A673 (cell line): Measurements from ENCODE around the gene PGRMC2. TPM values are rescaled to one million over a fixed set of nuclear protein-coding genes. Genes with fewer than 3 reads are reported as not detected.

Experiments
- BruUV-seq: library from RNA; stranded (reverse); fragments of 400-500 nt; replicated peaks from 2 replicates; lab custom pipeline; 2021; lab: Mats Ljungman, UMichigan
- CTCF ChIA-PET: fragments of 300-600 bp; sonication (Branson Sonifier 250); formaldehyde crosslinking; loops from one replicate; lab custom pipeline; 2022; ENCODE audit warnings: antibody characterized with exemption; lab: Charles Lee
- POLR2A ChIA-PET: fragments of 300-600 bp; sonication (Branson Sonifier 250); formaldehyde crosslinking; loops from one replicate; lab custom pipeline; 2022; ENCODE audit warnings: antibody characterized with exemption; ENCODE audit not compliant: low non-redundant PET; lab: Charles Lee
- DNase-seq: peaks from one replicate; pipeline ENCODE4 v3.0.0-alpha.2; 2015; ENCODE audit warnings: low spot score
- H3K27ac ChIP-seq: fragments of 200-600 bp; sonication (generic); 2 replicates; pipeline ENCODE4 v1.5.1; 2016; ENCODE audit warnings: mixed run types, low read depth, mild to moderate bottlenecking, mixed read lengths, antibody characterized with exemption, low read length; ENCODE audit not compliant: poor library complexity, severe bottlenecking
- H3K27me3 ChIP-seq: fragments of 200-600 bp; sonication (generic); replicated peaks from 2 replicates; pipeline ENCODE4 v1.6.1; 2017; ENCODE audit warnings: mixed run types, low read depth, mild to moderate bottlenecking, mixed read lengths, antibody characterized with exemption, low read length; ENCODE audit not compliant: insufficient read depth, poor library complexity
- H3K36me3 ChIP-seq: fragments of 200-600 bp; sonication (generic); 2 replicates; pipeline ENCODE4 v1.6.1; 2016; ENCODE audit warnings: mixed run types, mild to moderate bottlenecking, mixed read lengths, antibody characterized with exemption, low read length; ENCODE audit not compliant: insufficient read depth, poor library complexity, severe bottlenecking
- H3K4me1 ChIP-seq: fragments of 200-600 bp; sonication (generic); 2 replicates; pipeline ENCODE4 v1.6.1; 2017; ENCODE audit warnings: mixed run types, mild to moderate bottlenecking, mixed read lengths, antibody characterized with exemption, low read length; ENCODE audit not compliant: insufficient read depth, poor library complexity, severe bottlenecking
- H3K4me3 ChIP-seq: fragments of 200-600 bp; sonication (generic); 2 replicates; pipeline ENCODE4 v1.5.1; 2016; ENCODE audit warnings: low read depth, mixed run types, mild to moderate bottlenecking, mixed read lengths, low read length; ENCODE audit not compliant: poor library complexity, severe bottlenecking
- H3K9me3 ChIP-seq: fragments of 200-600 bp; sonication (generic); 2 replicates; pipeline ENCODE4 v1.6.1; 2016; ENCODE audit warnings: mixed run types, low read depth, mild to moderate bottlenecking, mixed read lengths, antibody characterized with exemption, low read length; ENCODE audit not compliant: poor library complexity, severe bottlenecking
- EZH2 ChIP-seq: fragments of 200-600 bp; sonication (generic); IDR thresholded peaks from 2 replicates; pipeline ENCODE4 v1.6.1; 2017; ENCODE audit warnings: borderline replicate concordance, low read depth, mild to moderate bottlenecking, mixed read lengths, antibody characterized with exemption, low read length; ENCODE audit not compliant: poor library complexity, severe bottlenecking
- intact Hi-C: fragments of 100-400 bp; cut with micrococcal nuclease; formaldehyde crosslinking; loops from one replicate; pipeline ENCODE4 v1.10.0; 2022; ENCODE audit not compliant: unreplicated experiment
- total RNA-seq: library from RNA; stranded (reverse); gene quantifications from 2 replicates; pipeline ENCODE4 v1.2.3, GENCODE V29; 2021
- TF ChIP-seq, protein P1 (sequence below): fragments of 300-800, 200-600 bp; sonication (generic); conservative IDR thresholded peaks from 2 replicates; pipeline ENCODE4 v1.5.1; 2017; ENCODE audit warnings: low read depth, mild to moderate bottlenecking, antibody characterized with exemption, low read length, moderate library complexity, mixed read lengths

The PGRMC2 gene
- total RNA-seq, 1 experiment from 2014 or later = 51.7 TPM

DNA sequence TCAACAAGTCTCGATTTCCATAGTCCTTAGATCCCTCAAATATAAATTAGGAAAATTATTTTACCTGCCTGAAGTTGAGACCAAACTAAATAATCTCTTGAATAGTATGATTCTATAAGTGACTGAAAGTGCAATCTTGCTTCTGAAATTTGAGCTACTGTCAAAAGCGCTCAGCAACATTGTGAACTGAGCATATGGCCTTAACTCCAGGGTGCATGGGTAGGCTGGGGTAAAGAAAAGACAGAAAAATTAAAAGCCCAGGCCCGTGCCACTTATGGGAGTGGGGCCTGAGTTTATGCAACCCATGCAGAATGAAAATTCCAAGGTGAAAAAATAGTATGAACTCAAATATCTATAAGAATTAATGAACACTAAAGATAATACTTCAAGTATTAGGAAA is 9.8 kb downstream of the PGRMC2 start:
- Histone ChIP-seq H3K27me3 (no peaks in the 10 kb centered on the region), H3K9me3 (no peaks in the 10 kb centered on the region), H3K27ac (no peak overlapping the region), H3K36me3 (peaks cover 19% of the 10 kb centered on the region), H3K4me3 (no peak overlapping the region), H3K4me1 (no peaks in the 10 kb centered on the region)
- ChIA-PET CTCF (no interaction called here), POLR2A (no interaction called here)
- no TSS peak for BruUV-seq
- intact Hi-C loops = no loop called here
- DNase-seq = no peak
- TF ChIP-seq, protein P1, sequence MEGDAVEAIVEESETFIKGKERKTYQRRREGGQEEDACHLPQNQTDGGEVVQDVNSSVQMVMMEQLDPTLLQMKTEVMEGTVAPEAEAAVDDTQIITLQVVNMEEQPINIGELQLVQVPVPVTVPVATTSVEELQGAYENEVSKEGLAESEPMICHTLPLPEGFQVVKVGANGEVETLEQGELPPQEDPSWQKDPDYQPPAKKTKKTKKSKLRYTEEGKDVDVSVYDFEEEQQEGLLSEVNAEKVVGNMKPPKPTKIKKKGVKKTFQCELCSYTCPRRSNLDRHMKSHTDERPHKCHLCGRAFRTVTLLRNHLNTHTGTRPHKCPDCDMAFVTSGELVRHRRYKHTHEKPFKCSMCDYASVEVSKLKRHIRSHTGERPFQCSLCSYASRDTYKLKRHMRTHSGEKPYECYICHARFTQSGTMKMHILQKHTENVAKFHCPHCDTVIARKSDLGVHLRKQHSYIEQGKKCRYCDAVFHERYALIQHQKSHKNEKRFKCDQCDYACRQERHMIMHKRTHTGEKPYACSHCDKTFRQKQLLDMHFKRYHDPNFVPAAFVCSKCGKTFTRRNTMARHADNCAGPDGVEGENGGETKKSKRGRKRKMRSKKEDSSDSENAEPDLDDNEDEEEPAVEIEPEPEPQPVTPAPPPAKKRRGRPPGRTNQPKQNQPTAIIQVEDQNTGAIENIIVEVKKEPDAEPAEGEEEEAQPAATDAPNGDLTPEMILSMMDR = no peak
- no peak for TF ChIP-seq EZH2

DNA sequence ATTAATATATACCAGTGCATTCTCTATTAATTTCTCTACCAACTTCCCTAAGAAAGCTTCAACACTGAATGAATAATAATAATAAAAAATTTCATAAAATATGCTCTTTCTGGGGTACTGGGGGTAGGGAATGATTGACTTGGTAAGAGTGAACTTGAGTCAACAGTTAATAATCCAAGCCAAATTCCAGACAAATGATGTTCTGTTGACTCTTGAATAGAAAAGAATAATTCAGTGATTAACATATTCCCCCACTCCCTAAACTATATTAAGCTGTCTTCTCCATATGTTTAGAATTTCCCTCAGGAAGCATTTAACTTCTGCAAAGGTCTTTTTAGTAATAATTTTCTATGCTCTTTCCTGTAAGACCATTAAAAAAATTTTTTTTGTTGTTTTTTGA is 12.3 kb downstream of the PGRMC2 start:
- ChIA-PET CTCF (no interaction called here), POLR2A (no interaction called here)
- DNase-seq = no peak
- intact Hi-C loops = no loop called here
- peaks cover 37% of the 10 kb centered on the region for H3K36me3 ChIP-seq
- H3K27ac ChIP-seq = no peak overlapping the region
- no peaks in the 10 kb centered on the region for H3K4me1 ChIP-seq
- BruUV-seq = no TSS peak
- no peak overlapping the region for H3K4me3 ChIP-seq
- H3K9me3 ChIP-seq = no peaks in the 10 kb centered on the region
- no peak for TF ChIP-seq EZH2
- TF ChIP-seq, protein P1 = no peak
- H3K27me3 ChIP-seq = no peaks in the 10 kb centered on the region

DNA sequence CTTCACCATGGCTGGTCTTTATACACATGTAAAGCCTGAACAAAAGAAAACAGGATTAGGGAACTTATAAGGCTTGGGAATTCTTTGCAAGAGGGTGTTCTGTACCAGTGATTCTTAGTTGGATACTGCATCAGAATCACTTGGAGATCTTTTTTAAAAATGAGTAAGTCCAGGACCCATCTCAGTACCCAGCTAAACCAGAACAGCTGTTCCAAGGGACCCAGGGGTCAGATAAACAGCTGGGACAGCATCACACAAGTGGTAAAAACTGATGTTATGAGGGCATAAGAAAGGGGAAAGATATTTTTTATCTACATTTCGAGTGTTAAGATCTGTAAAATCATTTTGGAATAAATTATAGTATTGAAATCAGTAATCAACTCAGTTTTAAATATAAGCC is 16.1 kb downstream of the PGRMC2 start:
- intact Hi-C loops = no loop called here
- no peak overlapping the region for H3K4me3 ChIP-seq
- no peak overlapping the region for H3K27ac ChIP-seq
- H3K36me3 ChIP-seq = peaks cover 31% of the 10 kb centered on the region
- ChIA-PET CTCF (no interaction called here), POLR2A (no interaction called here)
- DNase-seq = no peak
- no peaks in the 10 kb centered on the region for H3K4me1 ChIP-seq
- no peaks in the 10 kb centered on the region for H3K27me3 ChIP-seq
- TF ChIP-seq, protein P1 = no peak
- TF ChIP-seq EZH2 = no peak
- BruUV-seq = no TSS peak
- H3K9me3 ChIP-seq = no peaks in the 10 kb centered on the region
